DMS153 treated with DMSO at 0.1 percent for 48 hours (cell line): Measurements from ENCODE around the gene PFKFB2.

Experiments used
- DNase-seq: peaks from one replicate; lab custom pipeline; 2025; ENCODE audit not compliant: unreplicated experiment; lab: John Stamatoyannopoulos, UW

Gene PFKFB2

DNA sequence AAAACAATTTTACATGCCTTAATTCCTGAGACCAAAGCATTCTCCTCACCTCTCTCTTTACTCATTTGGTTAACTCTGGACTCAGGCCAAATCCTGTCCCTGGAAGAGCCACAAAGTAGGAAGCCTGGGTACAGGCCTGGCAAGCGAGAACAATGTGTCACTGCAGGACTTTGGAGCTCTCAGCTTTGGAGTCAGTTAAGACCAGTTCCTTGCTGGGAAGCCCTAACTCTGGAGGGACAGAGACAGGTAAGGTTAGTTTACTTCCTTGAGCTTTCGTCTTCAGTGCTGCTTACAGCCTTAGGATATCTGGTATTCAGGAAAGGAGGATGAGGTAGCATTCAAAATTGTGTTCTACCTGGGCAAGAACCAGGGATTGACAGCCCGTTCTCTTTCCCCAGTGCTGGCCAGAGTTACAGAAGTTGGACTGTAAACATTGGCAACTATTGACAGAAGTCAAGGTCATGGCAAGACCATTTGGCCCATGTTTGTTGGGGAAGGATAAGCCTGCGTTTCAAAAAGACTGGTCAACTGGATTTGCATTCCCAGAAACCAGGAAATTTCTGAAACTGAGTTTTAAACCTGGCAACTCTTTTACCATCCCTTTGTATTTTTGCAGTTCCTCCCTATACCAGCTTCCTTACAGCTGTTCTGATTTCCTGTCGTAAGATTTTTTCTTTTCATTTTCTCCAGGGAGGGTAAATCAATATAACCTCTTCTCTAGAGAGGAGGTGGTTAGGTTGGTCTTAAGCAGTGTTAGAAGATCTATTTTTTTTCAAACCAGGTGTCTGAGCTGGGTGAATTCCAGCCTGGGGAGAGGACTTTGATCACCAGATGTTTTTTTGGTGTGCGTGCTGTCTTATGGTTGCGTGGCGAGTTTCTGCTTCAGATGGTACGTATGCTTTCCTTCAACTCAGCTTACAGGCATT lies 35.9 kb downstream of the PFKFB2 start, which contains the start of gene C4BPB:
Gene C4BPB, plus strand, starts transcription at position 160 of the 926 bp plus-strand sequence. Its CDS starts 672 bp downstream, at position 832.
- no peak for DNase-seq

DNA sequence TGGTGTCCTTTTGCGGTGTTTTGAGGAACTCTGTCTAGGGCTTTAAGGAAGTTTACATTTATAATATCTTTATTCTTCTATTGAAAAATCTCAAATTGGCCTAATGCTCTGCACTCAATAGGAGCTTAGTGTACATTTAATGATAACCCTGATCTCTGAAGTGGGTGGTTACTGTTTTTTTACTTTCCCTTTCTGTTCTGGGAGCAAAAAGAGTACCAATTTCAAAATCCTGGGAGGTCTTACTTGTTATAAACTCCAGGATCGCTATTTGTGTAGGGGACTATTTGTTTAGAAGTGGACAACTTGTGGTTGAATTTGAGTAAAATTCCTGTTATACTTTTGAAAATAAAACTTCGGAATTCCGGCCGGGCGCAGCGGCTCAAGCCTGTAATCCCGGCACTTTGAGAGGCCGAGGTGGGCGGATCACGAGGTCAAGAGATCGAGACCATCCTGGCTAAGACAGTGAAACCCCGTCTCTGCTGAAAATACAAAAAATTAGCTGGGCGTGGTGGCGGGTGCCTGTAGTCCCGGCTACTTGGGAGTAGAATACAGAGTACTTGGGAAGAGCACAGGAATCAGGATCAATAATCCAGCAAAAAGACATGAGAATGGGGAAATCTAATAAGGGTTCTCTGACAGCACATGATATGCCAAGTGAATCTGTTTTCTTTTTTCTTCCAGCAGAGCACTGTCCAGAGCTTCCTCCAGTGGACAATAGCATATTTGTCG lies 36.7 kb downstream of the PFKFB2 start:
- DNase-seq = no peak

DNA sequence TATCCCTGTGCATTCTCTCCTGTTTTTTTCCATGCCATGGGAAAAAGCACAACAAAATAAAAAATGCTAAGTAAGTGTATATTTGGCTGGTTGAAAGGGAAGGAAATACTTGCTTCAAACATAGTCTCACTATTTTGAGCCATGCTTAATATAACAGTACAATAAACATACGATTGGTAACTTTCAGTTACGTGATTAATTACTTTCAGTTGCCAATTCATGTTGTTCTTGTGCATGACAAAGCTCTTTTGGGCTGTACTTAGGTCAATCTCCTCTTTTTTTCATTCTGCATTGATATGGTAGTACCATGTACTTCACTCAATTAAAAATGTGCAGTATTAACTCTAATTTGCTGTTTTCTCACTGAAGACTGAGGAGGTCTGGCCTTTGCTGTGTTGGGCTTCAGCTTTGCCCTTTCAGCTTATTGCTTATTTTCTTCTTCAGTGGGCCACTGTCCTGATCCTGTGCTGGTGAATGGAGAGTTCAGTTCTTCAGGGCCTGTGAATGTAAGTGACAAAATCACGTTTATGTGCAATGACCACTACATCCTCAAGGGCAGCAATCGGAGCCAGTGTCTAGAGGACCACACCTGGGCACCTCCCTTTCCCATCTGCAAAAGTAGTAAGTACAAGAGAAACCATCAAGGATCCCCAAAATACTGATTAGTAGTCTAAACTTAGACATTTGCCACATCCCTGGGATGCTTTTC lies 38.3 kb downstream of the PFKFB2 start:
- no peak for DNase-seq

DNA sequence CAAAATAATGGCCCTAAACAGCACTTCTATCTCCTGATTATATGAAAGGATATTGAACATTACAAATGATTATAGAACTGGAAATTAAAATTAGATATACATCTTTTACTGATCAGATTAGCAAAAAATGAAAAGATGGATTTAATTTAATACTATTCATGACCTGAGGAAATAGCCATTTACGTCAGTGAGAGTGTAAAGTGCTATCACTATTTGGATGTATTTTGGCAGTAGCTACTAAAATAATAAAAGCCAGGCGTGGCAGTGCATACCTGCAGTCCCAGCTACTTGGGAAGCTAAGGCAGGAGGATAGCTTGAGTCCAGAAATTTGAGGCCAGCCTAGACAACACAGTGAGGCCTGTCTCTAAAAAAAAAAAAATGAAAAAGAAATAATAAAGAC lies 40.9 kb downstream of the PFKFB2 start:
- no peak for DNase-seq

DNA sequence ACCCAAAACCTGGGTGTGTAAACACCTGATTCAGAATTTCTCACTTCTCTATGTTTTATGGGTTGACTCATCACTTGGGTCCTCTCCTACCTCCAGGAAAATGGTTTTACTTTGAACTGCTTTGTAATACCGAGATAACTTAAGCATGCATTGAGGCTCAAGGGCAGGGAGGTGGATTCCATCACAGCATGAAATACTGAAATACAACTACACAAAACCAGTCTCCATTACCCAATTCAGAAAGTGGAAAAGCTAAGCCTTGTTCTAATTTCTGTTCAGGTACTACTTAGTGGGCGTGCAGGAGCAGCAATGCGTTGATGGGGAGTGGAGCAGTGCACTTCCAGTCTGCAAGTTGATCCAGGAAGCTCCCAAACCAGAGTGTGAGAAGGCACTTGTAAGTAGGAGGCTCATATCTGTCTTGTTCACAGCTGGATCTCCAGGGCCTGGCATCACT lies 44.8 kb downstream of the PFKFB2 start:
- no peak for DNase-seq

DNA sequence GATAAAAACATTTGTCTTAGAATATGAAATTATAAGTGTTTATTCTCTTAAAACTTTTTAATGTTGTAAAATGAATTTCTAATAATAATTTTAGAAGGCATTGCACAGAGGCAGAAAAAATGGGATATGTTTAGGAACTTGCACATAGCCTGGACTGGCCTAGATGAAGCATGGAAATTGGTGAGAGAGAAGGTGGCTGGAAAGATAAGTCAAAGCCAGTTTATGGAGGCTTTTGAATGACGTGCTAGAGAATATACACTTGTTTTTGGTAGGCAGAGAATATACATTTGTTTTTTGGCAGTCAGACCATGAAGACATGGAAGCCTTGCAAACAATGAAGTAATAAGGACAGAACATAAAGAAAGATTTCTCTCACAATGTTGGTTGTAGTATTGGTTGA lies 48.6 kb downstream of the PFKFB2 start:
- no peak for DNase-seq

DNA sequence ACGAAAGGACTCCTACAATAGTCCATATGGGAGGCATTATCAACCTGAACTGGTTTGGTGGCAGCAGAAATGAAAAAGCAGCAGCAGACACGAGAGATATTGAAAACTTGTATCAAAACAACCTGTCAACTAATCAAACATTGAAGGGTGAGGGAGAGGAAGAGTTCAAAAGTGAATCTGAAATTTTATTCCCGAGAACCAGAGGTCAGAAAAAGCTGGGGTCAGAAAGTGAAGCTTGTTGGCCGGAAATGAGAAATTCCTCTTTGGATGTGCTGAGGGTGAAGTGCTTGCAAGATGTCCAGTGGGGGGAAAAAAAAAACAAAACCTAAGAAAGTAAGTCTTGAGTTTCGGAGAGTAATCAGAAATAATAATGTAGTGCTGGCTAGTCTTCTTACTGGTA lies 49.1 kb downstream of the PFKFB2 start:
- no peak for DNase-seq

DNA sequence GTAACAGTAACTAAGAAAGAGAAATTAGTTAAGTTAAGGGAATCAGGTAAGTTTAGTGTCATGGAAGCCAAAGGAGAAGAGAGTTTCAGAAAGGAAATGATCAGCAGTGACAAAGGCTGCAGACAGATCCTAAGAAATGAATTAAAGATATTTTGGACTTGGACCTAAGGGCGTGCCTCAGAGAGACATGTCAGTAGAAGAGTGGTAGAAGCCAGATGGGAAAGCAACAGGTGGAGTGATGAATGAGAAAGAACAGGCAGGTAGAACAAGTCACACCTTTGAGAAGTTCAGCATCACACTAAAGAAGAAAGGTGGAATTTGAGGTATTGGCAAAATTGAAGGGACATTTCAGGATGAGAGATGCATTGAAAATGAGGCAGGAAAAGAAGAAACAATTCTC lies 49.6 kb downstream of the PFKFB2 start:
- DNase-seq = no peak

DNA sequence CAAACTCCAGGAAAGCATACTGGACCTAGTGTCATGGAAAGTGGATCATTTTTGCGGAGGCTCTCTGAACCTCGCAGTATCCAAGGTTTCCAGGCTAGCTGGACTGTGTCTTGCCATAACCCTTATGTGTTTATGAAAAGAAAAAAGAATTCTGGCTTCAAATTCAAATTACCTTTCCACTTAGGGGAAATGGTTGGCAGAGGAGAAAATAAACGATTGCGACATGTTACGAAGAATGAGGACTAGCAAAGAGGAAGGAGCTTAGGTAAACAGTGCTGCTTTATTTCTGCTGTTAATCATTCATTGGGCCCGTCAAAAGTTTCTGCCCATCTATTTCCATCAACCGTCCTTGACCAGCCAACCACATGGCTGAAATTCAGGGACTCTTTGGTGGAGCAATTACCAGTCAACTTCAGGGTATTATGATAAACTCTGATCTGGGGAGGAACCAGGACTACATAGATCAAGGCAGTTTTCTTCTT lies 50.9 kb downstream of the PFKFB2 start, which contains the start of gene C4BPA:
Gene C4BPA, plus strand, starts transcription at position 342 of the 482 bp plus-strand sequence. CDS start 8,793 bp downstream, outside the sequence.
- DNase-seq = no peak

DNA sequence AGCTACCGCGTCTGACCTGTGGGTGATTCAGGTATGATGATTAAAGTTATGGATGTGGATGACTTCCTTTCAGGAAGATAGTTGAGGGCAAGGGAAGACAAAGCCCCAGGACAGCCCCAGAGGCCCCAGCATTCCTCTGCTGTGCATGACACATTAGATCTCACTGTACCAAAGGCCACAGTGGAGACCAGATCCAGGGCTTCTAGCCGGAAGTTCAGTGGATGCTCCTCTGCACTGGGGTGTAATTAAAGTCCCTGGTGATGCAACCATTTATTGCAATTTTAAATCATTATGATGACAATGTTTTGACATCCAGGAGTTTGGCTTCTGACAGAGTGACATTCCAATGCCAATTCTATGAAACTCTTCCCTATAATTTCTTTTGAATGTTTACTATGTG lies 55.9 kb downstream of the PFKFB2 start:
- no peak for DNase-seq

DNA sequence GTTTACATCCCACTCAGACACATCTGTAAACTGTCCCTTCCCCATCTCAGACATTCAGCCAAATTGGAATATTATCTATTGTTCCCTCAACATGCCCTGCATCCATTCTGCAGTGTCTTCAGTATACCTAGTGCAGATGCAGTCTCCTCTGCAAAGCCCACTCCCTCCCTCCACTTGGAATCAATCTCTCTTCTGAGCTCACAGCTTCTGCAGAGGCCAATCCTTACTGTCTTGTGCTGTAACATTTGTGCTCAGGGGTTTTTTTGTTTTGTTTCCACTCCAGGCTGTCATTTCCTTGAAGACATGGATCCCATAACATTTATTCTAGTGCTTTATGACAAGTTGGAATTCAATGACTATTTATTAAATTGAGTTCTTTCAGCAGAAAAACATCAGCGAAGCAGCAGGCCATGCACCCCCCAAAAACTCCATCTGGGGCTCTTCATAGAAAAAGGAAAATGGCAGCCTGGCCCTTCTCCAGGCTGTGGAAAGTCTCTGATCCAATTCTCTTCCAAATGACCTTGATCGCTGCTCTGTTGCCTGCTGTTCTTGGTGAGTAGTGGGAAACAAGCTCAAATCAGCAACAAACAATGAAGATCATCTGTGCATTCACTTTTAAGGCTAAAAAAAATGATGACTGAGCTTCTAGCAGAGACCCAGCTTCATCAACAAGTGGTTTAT lies 59.7 kb downstream of the PFKFB2 start:
- DNase-seq = no peak

DNA sequence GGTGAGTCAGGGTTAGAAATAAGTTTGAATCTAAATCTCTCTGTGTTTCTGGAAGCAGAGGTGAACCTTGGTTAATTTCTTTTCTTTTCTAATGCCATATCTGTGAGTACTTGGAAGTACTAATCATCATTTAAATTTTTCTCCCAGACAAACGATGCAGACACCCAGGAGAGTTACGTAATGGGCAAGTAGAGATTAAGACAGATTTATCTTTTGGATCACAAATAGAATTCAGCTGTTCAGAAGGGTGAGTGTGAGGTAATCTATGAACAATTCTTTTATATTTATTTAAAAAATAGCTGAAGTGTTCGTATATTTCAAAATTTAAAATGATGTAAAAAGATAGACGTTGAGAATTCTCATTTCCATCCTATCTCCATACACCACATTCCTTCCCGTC lies 62.2 kb downstream of the PFKFB2 start:
- DNase-seq = no peak

DNA sequence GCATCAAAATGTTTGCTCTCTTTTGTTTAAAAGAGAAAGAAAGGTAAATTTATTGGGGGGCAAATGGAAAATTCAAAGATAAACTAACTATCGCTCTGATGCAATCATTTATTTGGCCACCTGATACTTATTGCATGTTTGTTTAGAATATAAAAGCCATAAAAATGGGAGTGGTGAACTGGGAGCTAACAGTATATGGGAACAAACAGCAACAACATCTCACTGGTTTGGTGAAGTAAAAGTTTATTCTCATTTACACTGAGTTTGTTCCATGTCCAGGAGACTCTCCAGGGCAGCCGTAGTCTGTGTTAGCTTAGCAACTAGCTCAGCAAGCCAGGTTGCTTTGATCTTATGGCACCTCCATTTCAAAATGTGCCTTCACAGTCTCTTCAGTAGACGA lies 71.3 kb downstream of the PFKFB2 start:
- DNase-seq = no peak

DNA sequence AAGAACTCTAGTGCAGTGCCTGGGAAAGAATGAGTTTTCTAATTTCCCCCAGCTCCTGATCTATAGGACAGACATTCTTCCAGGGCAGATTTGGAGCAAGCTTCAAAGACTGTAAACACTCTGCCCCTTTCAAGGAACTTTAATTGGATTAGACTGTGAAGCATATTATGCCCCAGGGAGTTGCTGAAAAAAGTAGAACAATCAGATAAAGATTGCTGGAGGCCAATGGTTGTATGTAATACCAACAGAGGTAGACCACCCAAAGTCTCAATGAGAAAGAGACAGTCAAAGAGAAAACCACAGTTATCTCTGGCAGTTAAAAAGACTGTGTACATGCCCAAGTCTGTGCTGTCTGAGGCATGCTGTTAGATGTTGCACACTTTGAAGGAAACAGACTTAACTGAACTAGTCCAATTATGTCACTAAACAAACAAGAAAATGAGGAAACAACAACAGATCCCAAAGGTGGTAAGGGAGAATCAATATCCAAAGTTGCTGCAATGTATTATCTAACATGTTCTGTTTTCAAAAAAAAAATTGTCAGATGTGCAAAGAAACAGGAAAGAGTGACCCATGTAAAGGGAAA lies 75.4 kb downstream of the PFKFB2 start:
- DNase-seq = no peak

DNA sequence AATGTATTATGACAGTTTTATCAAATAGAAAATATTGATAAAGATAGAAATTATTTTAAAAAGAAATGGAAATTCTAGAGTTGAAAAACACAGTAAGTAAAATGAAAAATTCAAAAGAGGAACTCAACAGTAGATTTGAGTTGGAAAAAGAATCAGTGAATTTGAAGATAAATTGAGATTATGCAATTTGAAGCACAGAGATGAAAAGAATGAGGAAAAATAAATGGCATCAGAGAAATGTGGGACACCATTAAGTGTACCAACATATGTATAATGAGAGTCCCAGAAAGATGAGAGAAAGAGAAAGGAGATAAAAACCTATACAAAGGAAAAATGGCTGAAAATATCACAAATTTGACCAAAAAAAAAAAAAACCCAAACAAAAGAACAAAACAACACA lies 76.0 kb downstream of the PFKFB2 start:
- DNase-seq = no peak
